Stimulated activated CD4-positive, alpha-beta T cell treated with anti-CD3 and anti-CD28 coated beads, TNF-alpha, amount 100 ng/mL, for 4 hours (primary cell): ENCODE measurements around the gene MID2.
"Not testable (repeated sequence)": the region's sequence is repeated elsewhere in the genome, so short reads cannot be mapped to it uniquely, and the experiment has no call there.

Experiments
- DNase-seq, 3 experiments: peaks; one replicate each; pipeline ENCODE4 v3.0.0-alpha.2; 2020; ENCODE audit warnings: low read depth in 3 of 3

The MID2 gene

GRCh38 chrX:107840971-107841370 is 15.3 kb downstream of the MID2 start:
- no peak for DNase-seq

- no peak for DNase-seq
Observed at GRCh38 chrX:107842715-107843400, 17.2 kb downstream of the MID2 start.

GRCh38 chrX:107845625-107846024 is 20.0 kb downstream of the MID2 start:
- DNase-seq = no peak

DNA sequence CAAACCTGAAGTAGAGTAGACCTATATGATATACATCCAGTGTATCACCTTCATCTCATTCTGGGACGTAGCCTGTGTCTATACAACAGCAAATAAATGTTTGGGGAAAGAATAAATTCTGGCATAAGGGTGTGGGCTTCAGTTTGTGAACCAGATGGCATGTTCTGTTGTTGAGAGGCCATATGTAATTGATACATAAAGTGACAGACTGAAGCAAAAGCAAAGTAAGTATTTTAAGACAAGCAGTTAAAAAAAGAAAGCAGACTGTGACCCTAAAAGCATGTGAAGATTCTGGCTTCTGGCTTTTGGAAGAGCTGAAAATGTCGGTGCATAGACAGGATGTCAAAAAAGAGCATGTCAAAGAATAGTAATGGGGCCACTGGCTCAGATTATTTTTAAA is 22.9 kb downstream of the MID2 start:
- no peak for DNase-seq

GRCh38 chrX:107849747-107850421 is 24.2 kb downstream of the MID2 start:
- no peak for DNase-seq

- DNase-seq = no peak
Observed at GRCh38 chrX:107850422-107850765, 24.7 kb downstream of the MID2 start.

DNA sequence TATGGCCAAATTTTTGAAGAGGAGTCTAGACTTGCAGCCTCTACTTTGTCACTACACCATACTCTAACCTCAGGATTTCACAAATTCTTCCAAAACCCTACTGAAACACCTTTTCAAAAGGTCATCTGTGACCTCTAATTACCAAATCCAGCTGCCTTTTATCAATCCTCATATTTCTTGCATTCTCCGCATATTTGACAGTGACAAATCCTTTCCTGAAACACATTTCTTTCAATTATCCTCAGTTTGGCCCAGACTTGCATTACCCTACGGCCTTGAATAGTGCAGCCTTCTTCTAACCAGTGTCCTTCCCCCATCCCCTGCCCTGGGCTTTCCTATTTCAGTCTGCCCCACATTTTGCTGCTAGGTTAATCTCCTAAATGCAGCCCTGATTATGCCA is 25.5 kb downstream of the MID2 start:
- DNase-seq = no peak

- DNase-seq = not testable (repeated sequence)
Observed at GRCh38 chrX:107851665-107852064, 26.0 kb downstream of the MID2 start.

GRCh38 chrX:107856289-107856688 is 30.6 kb downstream of the MID2 start:
- no peak for DNase-seq

GRCh38 chrX:107857041-107857440 is 31.4 kb downstream of the MID2 start:
- not testable (repeated sequence) for DNase-seq

GRCh38 chrX:107857837-107858236 is 32.2 kb downstream of the MID2 start:
- DNase-seq = no peak

DNA sequence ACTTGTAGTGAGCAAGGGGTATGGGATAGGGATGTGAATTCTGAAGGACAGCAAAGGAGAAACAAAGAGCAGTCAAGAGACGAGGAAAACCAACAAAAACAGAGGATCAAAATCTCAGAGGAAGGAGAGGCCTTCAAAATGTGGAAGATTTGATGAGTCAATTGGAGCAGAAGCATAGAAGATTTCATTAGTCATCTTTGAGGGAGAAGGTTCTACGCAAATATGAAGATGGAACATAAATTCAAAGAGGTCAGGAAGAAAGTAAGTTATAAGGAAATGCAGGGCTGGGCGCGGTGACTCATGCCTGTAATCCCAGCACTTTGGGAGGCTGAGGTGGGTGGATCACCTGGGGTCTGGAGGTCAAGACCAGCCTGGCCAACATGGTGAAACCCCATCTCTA is 35.4 kb downstream of the MID2 start:
- no peak for DNase-seq

- no peak for DNase-seq
Observed at GRCh38 chrX:107871136-107871535, 45.5 kb downstream of the MID2 start.

- DNase-seq = no peak
Observed at GRCh38 chrX:107878106-107878505, 52.4 kb downstream of the MID2 start.

- DNase-seq = no peak
Observed at GRCh38 chrX:107880054-107880610, 54.5 kb downstream of the MID2 start.

GRCh38 chrX:107894038-107894437 is 68.4 kb downstream of the MID2 start:
- no peak for DNase-seq

- no peak for DNase-seq
Observed at GRCh38 chrX:107902721-107903120, 77.1 kb downstream of the MID2 start.

GRCh38 chrX:107905366-107905765 is 79.7 kb downstream of the MID2 start:
- no peak for DNase-seq

DNA sequence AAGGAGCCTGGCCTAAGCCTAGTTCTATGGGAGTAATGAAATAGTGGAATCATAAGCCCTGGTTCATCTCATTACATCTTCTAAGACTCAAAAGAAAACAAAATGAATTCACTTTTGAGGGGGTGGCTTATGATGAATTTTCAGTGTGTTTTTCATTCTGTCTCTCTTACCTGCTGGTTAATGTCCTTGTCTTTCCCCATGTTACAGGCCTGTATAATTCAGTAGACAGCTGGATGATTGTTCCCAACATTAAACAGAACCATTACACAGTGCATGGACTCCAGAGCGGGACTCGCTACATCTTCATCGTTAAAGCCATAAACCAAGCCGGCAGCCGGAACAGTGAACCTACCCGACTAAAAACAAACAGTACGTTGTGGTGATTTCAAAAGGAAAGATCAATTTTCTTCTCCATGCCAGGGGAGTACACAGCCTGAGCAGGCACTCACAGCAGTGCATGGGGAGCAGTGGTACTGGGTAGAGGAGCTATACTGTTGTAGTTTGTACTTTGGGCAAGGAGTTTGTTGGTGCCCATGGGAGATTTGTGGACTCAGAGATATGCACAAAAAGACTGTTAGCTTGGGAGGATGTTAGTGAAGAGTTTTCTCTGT is 98.6 kb downstream of the MID2 start:
- no peak for DNase-seq

DNA sequence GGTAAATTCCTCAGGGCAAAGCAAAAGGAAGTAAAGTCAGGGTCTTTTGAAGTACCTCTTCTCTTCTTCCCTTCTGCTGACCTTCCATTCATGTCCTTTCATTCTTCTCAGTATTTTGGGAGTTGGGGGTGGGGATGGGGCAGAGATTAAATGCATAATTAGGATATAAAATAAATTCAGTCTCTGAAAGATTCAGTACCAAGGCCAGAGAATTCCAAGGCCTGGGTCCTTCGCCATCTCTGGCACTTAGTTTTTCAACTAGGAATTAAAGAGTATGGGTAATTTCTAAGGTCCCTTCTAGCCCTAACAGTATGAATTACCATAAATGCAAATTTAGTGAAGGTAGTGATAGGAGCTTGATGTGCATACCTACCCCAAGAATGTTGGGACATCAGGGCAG is 108.6 kb downstream of the MID2 start:
- DNase-seq = no peak

DNA sequence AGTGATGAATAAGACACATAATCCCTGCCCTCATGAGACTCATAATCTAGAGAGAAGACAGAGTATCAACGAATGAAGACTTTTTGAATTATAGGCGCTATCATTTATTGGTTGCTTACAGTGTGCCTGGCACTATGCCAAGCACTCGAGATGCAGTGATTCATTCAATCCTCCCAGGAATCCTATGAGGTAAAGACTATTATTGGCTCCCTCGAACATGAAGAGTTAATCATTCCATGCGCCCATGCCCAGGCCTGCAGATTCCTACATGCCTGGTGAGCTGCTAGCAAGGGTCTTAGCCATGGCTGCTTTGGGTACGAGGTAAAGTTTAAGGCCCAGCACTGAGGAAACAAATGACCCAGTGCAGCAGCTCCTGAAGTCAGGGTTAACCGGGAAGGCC is 109.5 kb downstream of the MID2 start:
- no peak for DNase-seq

GRCh38 chrX:107935664-107936433 is 110.2 kb downstream of the MID2 start:
- no peak for DNase-seq
